AG04450 (cell line): ENCODE results near the gene MYO1D. TPM values are rescaled to one million over a fixed set of nuclear protein-coding genes. Genes with fewer than 3 reads are reported as not detected.

Experiments
- CTCF ChIA-PET: fragments of 300-600, 350-600 bp; formaldehyde crosslinking; extraction: SDS; loops from one replicate; lab custom pipeline; 2022; ENCODE audit warnings: antibody characterized with exemption, inconsistent platforms; lab: Charles Lee
- POLR2A ChIA-PET: fragments of 350-600 bp; formaldehyde crosslinking; extraction: SDS; loops from one replicate; lab custom pipeline; 2021; ENCODE audit warnings: antibody characterized with exemption, inconsistent platforms; lab: Yijun Ruan, JAX
- DNase-seq: peaks from one replicate; pipeline ENCODE4 v3.0.0-alpha.2; 2011; ENCODE audit warnings: low read depth, low spot score
- H3K27ac ChIP-seq: one replicate; pipeline ENCODE4 v1.5.1; 2012; ENCODE audit warnings: low read depth, low read length, control low read depth
- H3K27me3 ChIP-seq: one replicate; pipeline ENCODE4 v1.6.0; 2012; ENCODE audit warnings: low read length; ENCODE audit not compliant: control insufficient read depth, insufficient read depth
- H3K4me3 ChIP-seq: 2 replicates; pipeline ENCODE4 v1.5.1; 2011; ENCODE audit warnings: mild to moderate bottlenecking, low read depth, low read length, control low read depth
- H3K9me3 ChIP-seq: 2 replicates; pipeline ENCODE4 v1.5.1; 2012; ENCODE audit warnings: low read length; ENCODE audit not compliant: control insufficient read depth, insufficient read depth
- CTCF ChIP-seq: IDR thresholded peaks from 2 replicates; pipeline ENCODE4 v1.5.1; 2011; ENCODE audit warnings: low read depth, low read length, control low read depth, inconsistent platforms
- polyA plus RNA-seq: library from polyadenylated mRNA; depleted of rRNA; stranded (reverse); fragments of >200 nt; gene quantifications from 2 replicates; pipeline ENCODE4 v1.2.3, GENCODE V29; 2011

MYO1D gene
- polyA plus RNA-seq, 1 experiment, result 1.1 TPM

DNA sequence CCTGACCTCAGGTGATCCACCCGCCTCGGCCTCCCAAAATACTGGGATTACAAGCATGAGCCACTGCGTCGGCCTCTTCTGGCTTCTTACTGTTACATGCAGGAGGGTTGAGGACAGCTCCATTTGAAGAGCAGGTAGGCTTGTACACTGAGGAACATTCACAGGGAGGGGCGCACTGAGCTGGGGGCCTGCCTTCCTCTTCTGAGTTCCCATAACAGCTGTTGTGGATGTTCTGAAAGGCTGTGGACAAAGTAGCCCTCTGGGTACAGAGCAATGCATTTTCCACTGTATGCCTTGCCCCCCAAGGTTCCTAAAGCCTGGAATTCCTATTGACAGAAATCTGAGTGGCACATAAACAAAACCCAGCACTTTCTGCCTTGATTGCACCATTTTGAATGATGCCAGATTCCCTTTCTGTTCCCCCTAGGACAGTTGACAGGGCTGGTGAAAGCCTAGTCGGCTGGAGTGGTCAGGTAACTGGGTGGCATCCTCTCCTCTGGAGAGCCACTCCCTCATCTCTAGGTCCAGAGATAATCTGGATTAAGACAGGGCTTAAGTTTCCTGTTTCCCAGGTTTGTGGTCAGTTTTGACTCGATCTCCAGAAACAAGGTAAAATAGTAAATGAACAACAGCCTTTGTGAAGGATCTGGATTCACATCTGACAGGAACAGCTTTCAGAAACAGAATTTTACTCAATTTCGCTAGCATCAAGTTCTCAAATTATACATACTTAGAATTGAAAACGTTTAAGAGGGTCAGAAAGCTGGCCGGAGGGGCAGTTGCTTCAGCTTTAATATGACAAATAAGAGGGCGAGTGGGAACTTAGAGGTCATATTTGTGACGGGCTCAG, 391.4 kb downstream of the MYO1D start:
- no peak for TF ChIP-seq CTCF
- Histone ChIP-seq H3K27ac (peak overlapping the region; percentile 47), H3K9me3 (no peaks in the 10 kb centered on the region; the same call in 1 of the 2 replicates), H3K27me3 (no peaks in the 10 kb centered on the region), H3K4me3 (no peak overlapping the region)
- ChIA-PET POLR2A (no interaction called here), CTCF (interaction anchor here (0.9 to 8.0 kb wide), 3 partner anchors 23 to 41 kb away, joined by 3 to 74 read pairs (median 7); partner anchors contain the start of gene PSMD11)
- no peak for DNase-seq

GRCh38 chr17:32484628-32485027, 392.3 kb downstream of the MYO1D start:
- ChIA-PET CTCF (interaction anchor here (0.7 to 8.0 kb wide), 4 partner anchors 22 to 270 kb away, joined by 5 to 74 read pairs (median 7); no protein-coding TSS in a partner anchor), POLR2A (interaction anchor here (0.9 kb wide), 1 partner anchor 38 kb away, joined by 10 read pairs; no protein-coding TSS in a partner anchor)
- no peak for TF ChIP-seq CTCF
- no peak overlapping the region for H3K4me3 ChIP-seq
- no peak overlapping the region for H3K27ac ChIP-seq
- H3K9me3 ChIP-seq, result no peaks in the 10 kb centered on the region; the same call in 1 of the 2 replicates
- H3K27me3 ChIP-seq, result no peaks in the 10 kb centered on the region
- DNase-seq, result no peak

- CTCF ChIA-PET, result interaction anchor here (1.2 to 8.0 kb wide), 4 partner anchors 19 to 271 kb away, joined by 3 to 74 read pairs (median 7); no protein-coding TSS in a partner anchor
- no peak overlapping the region for H3K27ac ChIP-seq
- TF ChIP-seq CTCF, result no peak
- no peaks in the 10 kb centered on the region for H3K27me3 ChIP-seq
- POLR2A ChIA-PET, result interaction anchor here (0.6 to 0.9 kb wide), 2 partner anchors 12 to 38 kb away, joined by 7 to 10 read pairs; no protein-coding TSS in a partner anchor
- no peak for DNase-seq
- H3K9me3 ChIP-seq, result no peaks in the 10 kb centered on the region; the same call in 1 of the 2 replicates
- H3K4me3 ChIP-seq, result no peak overlapping the region
These were observed 392.9 kb downstream of the MYO1D start for GRCh38 chr17:32484041-32484461.

DNA sequence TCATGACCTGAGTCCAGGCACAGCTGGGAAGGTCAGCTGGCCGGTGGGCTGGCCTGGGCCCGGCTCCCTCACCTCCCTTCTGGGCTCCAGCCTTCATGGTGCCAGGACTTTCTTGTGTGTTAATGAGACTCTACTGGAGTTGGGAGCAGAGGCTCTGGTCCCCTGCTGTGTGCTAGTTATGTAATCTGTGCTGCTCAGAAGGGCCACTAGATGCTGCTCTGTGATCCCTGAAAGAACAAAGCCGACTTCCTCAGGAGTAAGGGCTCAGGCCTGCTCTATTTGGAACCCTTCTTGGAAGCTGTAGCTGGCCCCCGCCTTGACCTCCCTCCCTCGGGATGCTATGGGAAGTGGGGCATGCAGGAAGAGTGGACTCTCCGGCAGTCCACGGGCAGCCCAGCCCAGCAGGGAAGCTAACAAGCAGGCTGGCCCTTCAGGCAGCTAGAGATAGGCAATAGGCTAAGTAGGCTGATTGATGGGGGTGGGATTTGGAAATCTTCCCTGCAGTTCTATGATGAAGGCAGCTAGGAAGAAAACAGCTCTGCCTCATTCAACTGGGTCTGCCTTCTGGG, 393.4 kb downstream of the MYO1D start:
- H3K9me3 ChIP-seq, result no peaks in the 10 kb centered on the region; the same call in 1 of the 2 replicates
- no peaks in the 10 kb centered on the region for H3K27me3 ChIP-seq
- POLR2A ChIA-PET, result interaction anchor here (0.6 kb wide), 1 partner anchor 11 kb away, joined by 7 read pairs; no protein-coding TSS in a partner anchor
- H3K27ac ChIP-seq, result peak overlapping the region; percentile 61
- CTCF ChIA-PET, result interaction anchor here (0.9 to 8.0 kb wide), 6 partner anchors 19 to 273 kb away, joined by 3 to 74 read pairs (median 6); partner anchors contain the start of gene PSMD11
- peak; percentile 60 for TF ChIP-seq CTCF
- H3K4me3 ChIP-seq, result no peak overlapping the region
- no peak for DNase-seq
